Stimulated activated CD4-positive, alpha-beta T cell treated with anti-CD3 and anti-CD28 coated beads, TNF-alpha, amount 100 ng/mL, for 24 hours (primary cell): ENCODE data around the gene ABCC8.

ENCODE experiments used
- DNase-seq, 3 experiments: peaks; one replicate each; pipeline ENCODE4 v3.0.0-alpha.2; 2020; ENCODE audit warnings: low read depth in 3 of 3

Gene ABCC8

DNA sequence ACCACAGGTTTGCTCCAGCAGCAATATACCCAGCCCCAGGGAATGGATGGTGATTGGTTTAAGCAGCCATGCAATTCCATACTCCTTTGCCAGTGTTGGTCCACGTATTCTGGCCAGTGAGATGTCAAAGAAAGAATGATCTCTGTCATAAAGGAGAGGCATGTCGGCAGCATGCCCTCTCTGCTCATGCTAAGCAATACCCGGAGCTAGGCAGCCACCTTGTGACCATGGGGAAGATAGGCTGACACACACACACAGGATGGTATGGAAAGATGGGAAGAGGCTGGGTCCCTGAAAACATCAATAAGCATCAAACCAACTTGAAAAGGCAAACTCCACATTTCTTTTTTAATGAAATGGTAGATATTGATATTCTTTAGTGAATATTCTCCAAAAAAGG is 5.1 kb downstream of the ABCC8 start:
- no peak for DNase-seq

DNA sequence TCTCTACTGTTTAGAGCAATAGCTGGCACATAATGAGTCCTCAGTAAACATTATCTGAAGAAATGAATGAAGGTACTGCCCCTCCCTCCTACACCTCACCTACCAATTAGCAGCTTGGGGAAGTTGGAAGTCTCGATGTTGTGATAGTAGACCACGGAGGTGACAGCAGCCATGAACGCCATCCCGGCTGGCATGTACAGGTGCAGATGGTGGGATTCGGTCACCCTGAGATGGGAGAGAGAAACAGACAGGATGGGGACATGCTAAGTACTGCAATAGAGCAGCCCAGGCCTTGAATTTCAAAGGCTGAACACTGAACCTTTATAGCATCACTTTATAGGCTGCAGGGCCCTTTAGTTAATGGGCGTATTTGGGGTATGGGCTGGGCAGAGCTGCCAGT is 6.6 kb downstream of the ABCC8 start:
- DNase-seq, result no peak

DNA sequence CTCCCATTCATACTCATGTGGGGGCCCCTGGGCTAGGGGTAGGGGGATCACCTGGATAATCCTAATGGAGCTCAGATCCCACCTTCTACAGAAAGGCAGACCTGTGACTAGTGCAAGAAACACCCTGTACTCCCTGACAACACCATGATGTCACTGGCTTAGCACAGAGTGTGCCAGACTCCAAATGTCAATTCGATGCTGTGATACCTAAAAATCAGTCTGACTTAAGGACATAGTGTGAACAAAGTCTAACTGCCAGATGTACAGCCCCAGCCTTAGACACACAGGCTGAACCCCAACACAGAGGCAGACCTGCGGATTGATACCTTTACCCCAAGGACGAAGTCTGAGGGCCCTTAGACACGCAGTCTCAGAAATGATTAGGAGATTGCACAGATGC is 8.5 kb downstream of the ABCC8 start:
- DNase-seq, result no peak

DNA sequence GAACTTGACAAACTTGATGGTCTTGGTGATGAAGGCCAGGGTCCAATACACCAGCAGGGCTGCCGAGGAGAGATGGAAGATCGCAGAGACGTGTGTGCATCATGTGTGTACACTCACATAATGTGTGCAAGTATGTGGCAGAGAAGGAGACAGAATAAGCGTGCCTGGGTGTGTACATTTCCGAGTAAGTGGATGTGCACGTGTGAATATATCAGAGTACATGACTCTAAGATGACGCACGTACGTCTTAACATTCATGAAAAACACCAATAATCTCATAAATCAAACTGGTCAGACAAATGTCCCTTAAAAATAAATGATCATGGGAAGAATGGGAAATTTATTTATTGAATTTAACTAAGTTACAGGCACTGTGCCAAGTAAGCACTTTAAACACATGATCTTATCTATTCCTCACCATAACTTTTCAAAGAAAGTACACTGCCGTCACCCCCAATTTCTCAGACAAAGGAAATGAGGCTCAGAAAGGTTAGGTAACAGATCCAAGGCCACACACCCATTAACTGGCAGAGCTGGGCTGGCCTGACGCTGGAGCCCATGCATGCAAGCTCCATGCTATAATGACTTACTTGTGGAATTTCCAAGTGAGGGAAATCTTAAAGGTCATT is 13.0 kb downstream of the ABCC8 start:
- no peak for DNase-seq

DNA sequence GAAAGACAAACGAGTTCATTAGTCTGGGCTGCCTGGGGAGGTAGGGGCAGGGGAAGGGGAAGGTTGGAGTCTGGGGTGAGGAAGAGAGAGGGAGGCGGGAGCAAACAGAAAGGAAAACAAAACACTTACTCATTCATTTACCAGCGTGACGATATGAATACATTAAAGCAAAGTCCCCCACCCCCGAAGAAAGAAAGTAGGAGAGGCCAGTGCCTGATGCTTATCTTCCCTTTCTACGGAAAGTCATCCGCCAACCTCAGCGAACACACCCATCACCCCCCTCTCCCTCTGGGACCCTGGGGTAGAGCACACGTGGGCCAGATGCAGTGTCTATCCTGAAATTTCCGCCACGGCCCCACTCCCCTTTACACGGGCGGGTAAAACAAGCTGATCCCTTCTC is 13.7 kb downstream of the ABCC8 start:
- no peak for DNase-seq

DNA sequence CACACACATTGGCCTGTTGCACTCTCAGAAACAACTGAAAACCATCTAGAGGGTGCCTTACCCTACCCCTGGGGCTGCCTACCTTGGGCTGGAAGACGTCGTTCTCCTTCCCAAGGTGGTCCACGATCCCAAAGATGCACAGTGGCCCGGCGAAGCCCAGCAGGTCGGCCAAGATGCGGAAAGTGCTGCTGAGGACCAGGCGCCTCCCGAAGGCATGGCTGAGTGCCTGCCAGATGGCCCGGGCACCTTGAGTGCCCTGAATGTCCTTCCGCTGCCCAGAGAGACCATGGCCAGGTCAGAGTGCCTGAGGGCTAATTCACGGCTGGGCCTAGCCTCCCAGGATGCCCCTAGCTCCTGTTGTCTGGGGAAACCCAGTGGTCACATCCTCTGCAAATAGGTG is 16.2 kb downstream of the ABCC8 start:
- no peak for DNase-seq

DNA sequence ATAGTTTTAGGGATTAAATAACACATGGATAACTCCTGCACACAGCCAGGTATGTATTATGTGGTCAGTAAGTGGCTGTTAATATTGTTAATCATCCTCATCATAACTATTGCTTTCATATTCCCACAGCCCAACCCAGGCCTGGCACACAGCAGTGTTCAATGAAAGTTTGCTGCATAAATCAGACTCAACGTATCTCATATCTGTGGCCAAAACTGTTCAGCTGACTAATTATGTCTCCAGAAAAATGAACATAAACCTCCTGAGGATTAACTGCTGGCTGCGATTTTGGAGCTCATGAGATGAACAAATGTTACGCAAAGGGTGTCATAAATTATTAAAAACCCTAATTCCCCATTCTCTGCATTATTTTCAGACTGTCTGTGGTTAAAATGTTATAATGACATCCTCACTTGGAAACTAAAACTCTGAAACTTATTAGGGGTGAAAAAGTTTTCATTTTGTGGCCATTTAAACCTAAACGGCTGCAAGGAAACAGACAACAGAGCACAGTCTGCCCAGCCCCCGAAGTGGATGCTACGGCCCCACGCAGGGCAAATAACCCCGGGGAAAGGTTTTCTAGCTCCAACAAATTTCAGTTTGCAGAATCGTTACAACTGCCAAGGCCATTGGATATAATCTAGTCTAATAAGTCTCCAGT is 17.3 kb downstream of the ABCC8 start:
- DNase-seq, result no peak

DNA sequence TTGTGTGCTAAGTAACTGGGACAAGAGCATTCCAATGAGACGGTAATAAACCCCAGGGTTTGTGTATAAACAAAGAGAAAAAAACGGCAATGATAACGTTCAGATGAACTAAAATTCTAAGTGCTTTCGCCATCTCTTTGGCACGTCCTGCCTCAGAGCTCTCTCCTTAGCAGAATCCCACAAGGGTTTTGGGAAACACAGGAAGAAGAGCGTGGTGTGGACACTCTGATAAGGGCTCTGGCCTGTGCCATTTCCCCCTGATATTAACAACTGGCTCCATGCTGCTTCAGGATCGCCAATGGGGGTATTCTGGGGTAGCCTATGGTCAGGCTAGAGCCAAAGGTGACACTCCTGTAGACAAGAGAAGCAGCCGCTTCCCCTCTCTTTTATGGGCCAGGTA is 18.4 kb downstream of the ABCC8 start:
- no peak for DNase-seq

DNA sequence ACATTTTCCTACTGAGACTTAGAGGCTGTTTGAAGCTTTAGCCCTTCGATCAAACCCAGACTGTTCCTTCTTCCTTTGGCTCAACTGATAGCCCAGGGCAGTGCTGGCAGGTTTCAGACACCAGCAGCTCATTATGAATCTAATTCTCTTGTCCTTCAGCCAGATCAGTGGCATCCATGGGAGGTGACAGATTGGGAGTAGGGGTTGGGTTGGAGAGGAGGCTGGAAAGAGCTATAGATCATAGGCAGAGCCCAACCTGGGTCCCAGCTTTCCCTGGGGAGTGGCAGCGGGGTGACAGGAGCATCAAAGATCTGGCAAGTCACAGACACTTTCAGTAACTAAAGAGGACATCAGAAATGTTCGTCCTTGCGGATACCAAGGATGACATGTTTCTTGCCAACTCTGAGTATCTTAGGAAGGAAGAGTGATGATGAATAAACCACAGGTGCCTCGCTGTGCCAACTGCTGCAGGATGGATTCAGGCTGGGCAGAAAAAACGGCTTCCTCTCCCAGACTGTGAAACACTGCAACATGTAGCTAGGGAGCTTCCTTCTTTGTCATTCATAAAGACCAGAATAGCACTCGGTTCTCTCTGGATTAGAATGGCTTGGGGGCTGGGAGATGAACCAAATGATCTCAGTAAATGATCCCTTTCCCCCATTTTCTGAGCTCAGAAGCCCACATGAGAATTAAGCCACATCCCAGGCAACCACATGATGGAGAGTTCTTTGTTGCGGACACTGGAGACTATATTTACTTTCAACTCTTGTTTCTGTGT is 19.1 kb downstream of the ABCC8 start:
- no peak for DNase-seq

DNA sequence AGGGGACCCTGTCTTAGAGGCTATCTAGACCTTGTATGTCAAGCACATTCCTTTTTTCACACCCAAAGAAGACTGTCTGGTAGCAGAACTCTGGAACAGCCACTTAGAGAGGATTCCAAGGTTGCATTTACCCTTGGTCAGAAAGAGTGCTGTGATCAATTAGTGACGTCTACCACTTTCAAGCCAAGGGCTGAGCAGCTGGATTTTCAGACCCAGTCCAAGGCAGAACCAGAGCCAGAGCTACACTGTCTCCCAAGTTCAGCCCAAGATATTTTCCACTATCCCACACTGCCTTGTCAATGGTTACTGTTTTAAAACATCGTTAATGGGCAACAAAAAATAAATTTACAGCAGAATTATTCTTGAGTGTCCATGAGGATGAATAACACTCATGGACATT is 24.0 kb downstream of the ABCC8 start:
- no peak for DNase-seq

DNA sequence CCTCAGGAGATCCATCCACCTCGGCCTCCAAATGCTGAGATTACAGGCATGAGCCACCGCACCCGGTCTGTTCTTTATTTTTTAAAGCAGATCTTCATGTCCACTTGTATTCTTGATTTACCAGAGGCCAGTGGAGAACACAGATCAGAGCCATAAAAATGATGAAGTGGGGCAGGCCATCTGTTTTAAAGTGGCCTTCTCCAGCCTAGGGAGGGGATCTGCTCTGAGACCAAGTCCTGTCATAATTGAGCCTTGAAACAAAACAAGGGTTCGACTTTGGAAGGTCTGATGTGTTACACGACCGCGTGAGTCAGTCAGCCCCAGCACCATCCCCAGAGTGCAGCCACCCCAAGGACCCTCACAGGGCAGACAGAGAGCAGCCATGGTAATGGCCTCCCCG is 27.5 kb downstream of the ABCC8 start:
- DNase-seq, result no peak

DNA sequence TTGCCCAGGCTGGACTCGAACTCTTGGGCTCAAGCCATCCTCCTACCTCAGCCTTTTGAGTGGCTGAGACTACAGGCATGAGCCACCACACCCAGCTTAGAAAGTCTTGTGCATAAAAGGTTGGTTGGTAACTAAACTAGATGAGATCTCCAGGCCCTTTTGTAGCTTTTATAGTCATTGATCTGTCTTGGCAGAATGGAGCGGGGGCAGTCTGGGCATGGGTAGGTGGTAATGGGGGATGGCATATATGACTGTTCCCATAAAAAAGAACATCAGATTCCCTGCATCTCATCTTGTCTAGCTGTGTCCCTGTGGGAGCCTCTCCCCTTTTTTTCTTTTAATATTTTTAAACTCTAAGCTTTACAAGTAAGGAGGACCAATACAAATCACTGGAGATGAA is 30.2 kb downstream of the ABCC8 start:
- no peak for DNase-seq

DNA sequence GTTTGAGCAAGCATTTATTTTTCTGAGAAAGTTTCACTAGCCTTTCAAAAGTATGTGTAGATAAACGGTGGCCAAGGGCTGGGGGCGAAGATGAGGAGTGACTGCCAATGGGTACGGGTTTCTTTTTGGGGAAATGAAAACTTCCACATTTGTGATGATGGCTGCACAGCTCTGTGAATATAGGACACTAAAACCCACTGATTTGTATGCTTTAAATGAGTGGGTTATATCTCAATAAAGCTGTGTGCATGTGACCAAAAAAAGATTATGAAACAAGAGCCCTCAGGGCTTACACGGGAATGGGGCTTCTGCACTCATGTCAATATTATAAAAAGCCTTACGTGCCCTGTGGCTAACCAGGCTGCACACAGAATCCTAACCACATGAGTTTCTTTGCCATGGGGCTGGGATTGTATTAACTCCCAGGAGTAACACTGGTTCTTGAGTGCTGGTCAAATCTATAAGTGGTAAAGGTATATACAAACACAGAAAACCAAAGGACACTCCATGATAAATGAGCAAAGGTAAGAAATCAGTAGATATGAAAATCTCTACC is 31.3 kb downstream of the ABCC8 start:
- no peak for DNase-seq

DNA sequence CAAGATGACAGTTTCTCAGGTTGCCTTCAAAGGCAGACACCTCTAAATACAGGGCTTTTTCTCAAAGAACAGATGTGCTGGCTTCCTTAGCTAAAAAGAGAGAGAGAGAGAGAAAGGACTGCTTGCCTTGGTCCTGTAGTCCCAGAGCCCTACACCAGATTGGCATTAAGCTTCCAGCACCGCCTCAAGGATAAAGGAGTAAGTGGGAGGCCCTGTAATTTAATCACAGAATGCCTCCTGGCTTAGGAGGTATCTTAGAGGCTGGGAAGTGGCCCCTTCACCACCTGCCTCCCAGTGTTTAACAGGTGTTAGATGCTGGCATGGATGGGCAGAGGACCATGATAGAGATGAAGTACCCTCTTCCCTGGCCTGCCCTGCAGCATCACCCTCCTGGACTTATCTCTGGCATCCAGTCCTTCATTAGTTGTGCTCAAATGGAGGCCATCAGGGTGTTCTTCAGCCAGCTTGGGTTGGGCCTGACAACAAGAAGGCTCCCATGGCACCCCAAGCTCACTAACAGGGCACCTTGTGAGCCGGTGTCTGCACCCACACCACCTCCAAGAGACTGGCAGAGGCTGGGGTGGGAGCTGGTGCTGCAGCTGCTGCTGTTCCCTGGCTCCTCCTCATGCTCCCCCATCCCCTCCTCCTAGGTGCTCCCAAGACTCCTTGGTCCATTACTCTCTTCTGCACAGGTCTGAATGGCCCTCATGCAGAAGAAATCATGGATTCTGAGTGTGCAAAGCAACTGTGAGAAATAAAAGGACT is 32.5 kb downstream of the ABCC8 start:
- no peak for DNase-seq

DNA sequence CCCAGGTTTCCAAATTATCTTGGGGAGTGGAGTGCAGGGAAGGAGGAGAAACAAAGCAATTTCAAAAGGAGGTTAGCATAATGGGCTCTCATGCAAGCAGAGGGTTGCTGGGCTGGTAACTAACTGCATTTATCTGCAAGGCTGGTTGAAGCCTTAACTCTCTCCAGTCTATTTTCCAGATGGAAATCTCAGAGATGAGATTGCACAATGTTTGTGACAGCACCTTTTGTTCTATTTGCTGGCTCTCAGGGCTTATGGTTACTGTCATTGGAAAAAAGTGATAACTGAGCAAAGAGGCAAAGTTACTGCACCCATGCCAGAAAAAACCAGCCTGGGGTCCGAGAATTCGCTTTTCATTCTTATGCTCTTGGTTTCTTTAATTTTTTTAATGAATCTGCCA is 33.2 kb downstream of the ABCC8 start:
- DNase-seq, result no peak

DNA sequence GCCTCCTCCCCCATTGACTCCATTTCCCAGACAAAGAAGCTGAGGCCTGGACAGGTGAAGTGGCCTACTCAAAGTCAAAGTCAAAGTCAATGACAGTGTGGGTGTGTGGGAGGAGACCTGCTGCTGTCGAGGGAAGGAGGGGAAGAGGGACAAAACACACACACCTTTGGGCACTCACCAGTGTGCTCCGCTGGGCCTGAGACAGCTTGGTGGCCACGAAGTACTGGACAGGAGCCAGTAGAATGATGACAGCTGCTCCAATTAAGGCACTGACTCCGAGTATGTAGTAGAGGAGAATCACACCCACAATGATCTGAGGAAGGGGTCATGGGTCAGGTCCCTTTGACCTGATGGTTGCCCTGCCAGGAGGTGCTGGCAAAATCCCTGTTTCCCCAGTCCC is 33.6 kb downstream of the ABCC8 start:
- DNase-seq, result no peak

DNA sequence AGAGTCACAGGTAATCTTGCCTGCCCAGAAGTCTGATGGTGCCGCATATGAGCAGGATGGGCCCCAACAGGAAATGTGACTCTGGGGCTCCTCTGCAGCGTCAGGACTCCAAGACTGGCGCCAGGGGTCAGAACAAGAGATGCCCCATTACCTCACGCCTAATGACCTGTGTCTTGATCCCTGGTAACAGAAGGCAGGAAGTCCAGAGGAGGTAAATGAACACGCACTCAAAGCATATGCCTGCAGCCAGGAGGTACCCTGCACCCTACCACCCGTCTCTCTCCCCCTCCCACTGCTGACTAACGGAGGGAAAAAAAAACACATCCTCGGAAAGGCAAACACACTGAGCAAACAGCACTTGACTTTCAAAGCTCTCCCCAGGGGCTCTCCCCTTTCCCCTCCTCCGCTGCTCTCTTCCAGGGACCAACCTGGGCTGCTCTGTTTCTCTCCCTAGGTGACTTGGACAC is 37.3 kb downstream of the ABCC8 start:
- DNase-seq, result no peak

DNA sequence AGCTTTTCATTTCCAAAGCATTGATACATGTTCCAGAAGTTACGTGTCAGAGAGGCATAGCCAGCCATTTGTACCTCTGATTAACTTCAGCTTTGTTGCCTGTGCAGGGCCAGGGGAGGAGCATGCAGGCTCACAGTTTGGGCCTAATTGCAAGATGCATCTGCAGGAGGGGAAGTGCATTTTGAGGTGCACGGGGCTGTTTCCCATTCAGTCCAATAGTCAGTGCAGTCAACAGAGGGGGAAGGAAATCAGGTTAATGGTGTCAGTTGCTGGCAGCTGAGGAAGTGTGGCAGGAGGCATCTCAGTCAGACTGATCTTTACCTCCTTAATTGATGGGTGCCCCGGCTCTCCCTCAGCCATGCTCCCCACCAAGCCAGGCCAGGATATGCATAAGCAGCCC is 39.3 kb downstream of the ABCC8 start:
- no peak for DNase-seq

DNA sequence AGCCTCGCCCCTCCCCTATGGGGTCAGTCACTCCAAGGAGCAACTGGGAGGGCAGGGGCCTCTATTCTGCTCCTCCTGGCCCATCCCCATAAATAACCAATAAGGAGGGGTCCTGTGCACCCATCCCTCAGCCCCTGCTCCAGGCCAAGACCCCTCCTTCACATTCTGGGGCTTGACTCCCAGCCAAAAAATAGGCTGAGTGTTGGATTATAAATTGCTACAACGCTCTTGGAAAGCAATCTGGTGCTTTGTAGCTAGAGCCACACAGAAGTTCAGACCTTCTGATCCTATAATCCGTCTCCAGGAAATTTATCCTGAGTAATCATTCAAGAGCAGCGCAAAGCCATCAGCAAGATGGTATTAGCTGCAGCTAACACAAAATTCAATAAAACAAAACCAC is 42.5 kb downstream of the ABCC8 start:
- DNase-seq, result no peak

DNA sequence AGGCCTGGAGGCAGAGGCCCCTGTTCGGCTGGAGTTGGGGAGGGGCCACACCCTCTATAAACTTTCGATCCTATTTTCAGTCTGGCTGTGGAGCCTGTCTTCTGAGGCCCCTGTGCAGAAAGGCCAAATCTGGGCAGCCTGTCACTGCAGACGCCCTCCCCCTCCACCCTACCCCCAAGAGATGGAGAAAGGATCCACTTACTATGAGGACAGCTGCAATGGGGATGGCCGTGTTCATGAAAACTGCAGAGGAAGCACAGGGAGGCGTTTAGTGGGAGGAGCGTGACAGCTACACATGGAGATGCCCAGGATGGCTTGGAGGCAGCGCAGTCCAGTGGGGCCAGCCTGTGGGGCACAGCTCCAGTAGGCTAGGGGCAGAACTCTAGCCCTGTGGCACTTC is 44.6 kb downstream of the ABCC8 start:
- DNase-seq, result no peak

DNA sequence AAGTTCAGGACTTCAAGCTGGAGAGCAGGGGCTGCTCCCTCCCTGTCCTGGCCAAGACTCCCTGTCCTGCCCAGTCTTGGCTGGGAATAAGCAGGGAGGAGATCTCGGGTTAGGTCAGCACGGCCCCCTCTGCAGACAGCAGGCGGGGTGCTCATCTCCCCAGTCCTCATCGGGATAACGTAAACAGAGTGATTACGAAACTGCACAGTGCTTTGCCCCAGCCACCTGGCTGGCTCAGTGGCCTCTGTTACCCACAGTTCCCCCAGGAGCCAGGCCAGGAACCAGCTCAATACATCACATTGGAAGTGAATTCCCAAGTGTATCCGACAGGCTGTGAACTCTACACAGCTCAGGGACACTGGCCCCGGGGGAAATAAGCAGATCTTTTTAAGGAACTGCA is 45.5 kb downstream of the ABCC8 start:
- no peak for DNase-seq

DNA sequence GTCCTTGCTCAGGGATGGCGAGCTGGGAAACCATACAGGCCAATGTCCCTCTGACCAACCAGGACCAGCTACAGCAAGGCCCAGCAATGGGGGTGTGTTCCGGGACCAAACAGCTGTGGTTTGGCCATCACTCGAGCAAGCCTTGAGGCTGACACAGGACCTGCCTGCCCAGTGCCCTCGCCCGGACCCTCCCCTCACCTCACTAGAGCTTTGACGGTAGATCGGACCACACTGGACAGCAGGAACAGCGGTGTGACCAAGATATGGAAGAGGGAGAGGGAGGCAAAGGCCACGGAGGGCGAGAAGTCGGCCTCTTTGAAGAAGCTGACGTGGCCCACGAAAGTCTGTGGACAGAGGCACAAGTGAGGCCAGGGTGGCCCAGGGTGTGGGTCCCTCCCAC is 46.0 kb downstream of the ABCC8 start:
- no peak for DNase-seq
